ENCODE data around the gene CCDC141. TPM values are rescaled to one million over a fixed set of nuclear protein-coding genes. Genes with fewer than 3 reads are reported as not detected.

CCDC141 gene
- total RNA-seq, 1 donor from 2014 or later = 3.6 TPM

DNA sequence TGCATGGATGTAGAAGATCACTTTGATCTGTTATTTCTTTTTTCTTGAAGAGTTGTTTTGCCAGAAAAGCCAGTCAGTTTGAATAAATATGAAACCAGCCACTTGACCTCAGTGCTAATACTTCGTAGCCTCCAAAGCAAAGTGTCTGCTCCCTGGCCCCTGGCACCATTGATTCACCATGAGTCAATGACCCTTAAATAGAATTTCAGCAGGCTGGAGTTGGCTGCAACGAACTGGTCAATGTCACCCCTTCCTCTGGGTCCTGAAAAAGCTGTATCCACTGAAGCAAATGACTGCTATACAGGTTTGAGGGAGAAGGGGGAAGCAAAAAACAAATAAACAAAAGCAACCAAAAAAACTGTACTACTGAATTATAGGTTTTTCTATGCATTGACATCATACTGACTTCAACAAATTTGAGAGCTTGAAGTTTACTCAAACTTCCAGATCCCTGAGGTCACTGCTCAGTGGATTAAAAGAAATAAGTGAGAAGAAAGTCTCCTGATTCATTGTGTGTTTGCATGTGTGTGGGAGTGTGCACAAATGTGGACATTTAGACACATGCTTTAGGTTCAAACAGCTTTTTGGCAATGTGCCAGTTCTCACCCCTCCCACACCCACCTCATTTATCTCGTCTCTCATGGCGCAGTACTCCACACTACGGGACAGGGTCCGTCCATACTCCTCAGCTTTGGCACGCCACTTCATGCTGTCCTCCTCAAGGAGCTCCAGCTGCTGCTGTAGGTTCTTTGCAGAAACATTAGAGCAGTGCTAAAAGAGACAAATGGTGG, 184.6 kb downstream of the CCDC141 start:
- DNase-seq (ENCODE audit: low spot score) = no peak
- H3K27me3 Mint-ChIP-seq (ENCODE audit: low read depth) = no peaks in the 10 kb centered on the region
- no peak overlapping the region for H3K27ac Mint-ChIP-seq
- H3K4me1 Mint-ChIP-seq (ENCODE audit: low read depth) = peaks cover 5% of the 10 kb centered on the region
- peaks cover 6% of the 10 kb centered on the region for H3K36me3 Mint-ChIP-seq (ENCODE audit: low read depth)
- intact Hi-C loops (cut with micrococcal nuclease) = no loop called here
- no peaks in the 10 kb centered on the region for H3K9me3 Mint-ChIP-seq
- H3K4me3 Mint-ChIP-seq (ENCODE audit: low read depth) = no peak overlapping the region

DNA sequence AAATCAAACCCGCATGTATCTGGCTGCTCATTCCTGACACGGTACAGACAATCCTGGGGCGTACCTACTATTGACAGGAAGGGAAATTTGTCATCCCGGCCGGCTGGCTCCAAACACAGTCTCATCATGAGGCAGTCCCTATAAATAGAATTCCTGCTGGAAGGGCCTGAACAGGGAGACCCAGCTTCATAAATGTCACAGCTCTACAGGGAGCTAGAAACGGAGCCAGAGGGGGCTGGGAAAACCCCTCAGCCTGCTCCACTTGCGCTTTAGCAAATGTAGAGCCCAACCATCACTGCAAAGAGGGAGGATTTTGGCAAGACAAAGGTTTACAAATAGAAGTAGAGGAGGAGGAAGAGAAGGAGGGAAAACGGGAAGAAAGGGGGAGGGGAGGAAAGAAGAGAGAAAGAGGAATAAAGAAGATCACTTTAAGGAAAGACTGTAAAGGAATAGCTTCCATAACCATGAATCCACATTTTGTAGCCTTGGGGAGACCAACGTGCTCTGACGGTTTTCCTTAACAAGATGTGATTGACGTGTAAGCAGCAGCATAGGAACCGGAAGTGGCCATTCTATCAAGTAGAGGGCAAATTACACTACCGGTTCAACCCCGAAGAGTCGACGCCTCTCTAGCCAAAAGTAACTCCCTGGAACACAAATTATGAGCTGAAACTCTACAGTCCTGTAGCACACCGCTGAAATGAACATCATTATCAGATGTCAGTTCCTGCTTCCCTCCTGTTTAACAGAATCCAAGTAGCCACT, 185.9 kb downstream of the CCDC141 start:
- Mint-ChIP-seq H3K36me3 (ENCODE audit: low read depth) (peaks cover 6% of the 10 kb centered on the region), H3K27me3 (ENCODE audit: low read depth) (no peaks in the 10 kb centered on the region), H3K4me3 (ENCODE audit: low read depth) (no peak overlapping the region), H3K27ac (no peak overlapping the region), H3K4me1 (ENCODE audit: low read depth) (peaks cover 3% of the 10 kb centered on the region), H3K9me3 (no peaks in the 10 kb centered on the region)
- intact Hi-C loops (cut with micrococcal nuclease) = no loop called here
- DNase-seq (ENCODE audit: low spot score) = no peak

DNA sequence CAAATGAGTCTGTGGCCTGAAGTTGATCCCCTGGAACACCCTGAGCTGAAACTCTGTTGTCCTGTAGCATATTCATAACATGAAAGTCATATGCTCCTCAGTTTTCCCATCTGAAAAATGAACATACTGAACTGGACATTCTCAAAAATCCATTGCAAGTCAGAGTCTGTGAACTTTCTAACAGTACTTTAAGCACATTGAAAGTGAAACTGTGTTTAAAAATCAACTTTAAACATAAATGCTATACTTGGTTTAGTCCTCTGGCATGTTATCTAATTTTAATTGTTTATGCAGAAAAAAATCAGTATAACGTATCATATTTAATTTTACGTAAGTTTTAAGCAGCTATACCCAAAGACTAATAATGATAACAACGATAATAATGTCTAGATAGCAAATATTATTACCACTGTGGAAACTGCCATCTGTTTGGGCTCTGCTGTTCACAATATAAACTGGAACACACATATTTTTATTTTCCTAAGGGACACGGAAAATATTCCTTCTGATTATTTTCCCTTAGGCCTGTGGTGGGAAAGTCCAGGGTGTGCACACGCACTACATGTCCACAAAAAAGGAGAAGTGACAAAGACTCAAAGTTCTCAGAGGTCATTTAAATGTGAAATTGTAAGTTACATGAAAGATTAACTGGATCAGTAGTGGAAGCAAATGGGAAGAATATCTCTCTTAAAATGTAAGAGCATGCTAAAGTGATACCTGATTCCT, 186.6 kb downstream of the CCDC141 start:
- no peak overlapping the region for H3K27ac Mint-ChIP-seq
- peaks cover 3% of the 10 kb centered on the region for H3K4me1 Mint-ChIP-seq (ENCODE audit: low read depth)
- no peaks in the 10 kb centered on the region for H3K27me3 Mint-ChIP-seq (ENCODE audit: low read depth)
- H3K9me3 Mint-ChIP-seq = no peaks in the 10 kb centered on the region
- H3K4me3 Mint-ChIP-seq (ENCODE audit: low read depth) = no peak overlapping the region
- DNase-seq (ENCODE audit: low spot score) = no peak
- peaks cover 6% of the 10 kb centered on the region for H3K36me3 Mint-ChIP-seq (ENCODE audit: low read depth)
- intact Hi-C loops (cut with micrococcal nuclease) = no loop called here

DNA sequence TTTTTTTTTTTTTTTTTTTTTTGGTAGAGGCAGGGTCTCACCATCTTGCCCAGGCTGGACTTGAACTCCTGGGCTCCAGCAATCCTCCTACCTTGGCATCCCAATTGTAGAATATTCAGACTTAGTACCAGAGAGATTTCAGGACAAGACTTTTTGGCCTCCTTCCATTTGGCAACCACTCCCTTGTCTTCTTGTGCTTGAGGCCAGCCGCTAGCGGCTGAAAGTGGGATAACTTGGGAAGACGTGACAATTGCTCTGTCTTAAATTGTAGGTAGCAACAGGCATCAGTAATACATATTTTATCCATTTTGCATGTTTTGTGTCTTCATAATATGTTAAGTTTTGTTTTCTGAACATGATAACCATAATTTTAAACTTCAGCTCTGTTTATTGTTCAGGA, 189.4 kb downstream of the CCDC141 start:
- intact Hi-C loops (cut with micrococcal nuclease) = no loop called here
- Mint-ChIP-seq H3K9me3 (no peaks in the 10 kb centered on the region), H3K36me3 (ENCODE audit: low read depth) (peaks cover 3% of the 10 kb centered on the region)

DNA sequence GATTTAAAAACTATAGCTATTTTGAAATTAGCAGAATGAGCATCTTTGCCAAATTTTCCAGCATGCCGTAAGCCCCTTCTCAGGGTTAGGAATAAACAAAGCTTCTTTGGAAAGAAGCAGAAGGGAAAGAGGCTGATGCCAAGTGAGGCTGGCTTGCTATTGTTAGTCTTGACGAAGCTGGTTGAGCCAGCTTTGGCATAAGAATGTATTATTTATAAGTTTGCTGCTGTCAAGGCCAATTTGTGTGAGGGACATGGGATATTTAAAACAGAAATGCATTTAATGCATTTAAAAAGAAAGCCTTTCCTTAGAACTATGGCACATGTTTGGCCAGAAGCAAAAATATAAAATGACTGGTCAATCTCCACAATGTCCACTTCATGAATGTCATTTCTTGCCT, 190.2 kb downstream of the CCDC141 start:
- no peaks in the 10 kb centered on the region for H3K27me3 Mint-ChIP-seq (ENCODE audit: low read depth)
- H3K9me3 Mint-ChIP-seq = no peaks in the 10 kb centered on the region
- no peak overlapping the region for H3K4me3 Mint-ChIP-seq (ENCODE audit: low read depth)
- peaks cover 3% of the 10 kb centered on the region for H3K36me3 Mint-ChIP-seq (ENCODE audit: low read depth)
- DNase-seq (ENCODE audit: low spot score) = no peak
- intact Hi-C loops (cut with micrococcal nuclease) = no loop called here
- H3K4me1 Mint-ChIP-seq (ENCODE audit: low read depth) = peaks cover 3% of the 10 kb centered on the region
- no peak overlapping the region for H3K27ac Mint-ChIP-seq

More for the DNA sequence above, 189.4 kb downstream of the CCDC141 start:
- DNase-seq (ENCODE audit: low spot score) = no peak
- Mint-ChIP-seq H3K27ac (no peak overlapping the region), H3K4me1 (ENCODE audit: low read depth) (peaks cover 3% of the 10 kb centered on the region), H3K4me3 (ENCODE audit: low read depth) (no peak overlapping the region), H3K27me3 (ENCODE audit: low read depth) (no peaks in the 10 kb centered on the region)

DNA sequence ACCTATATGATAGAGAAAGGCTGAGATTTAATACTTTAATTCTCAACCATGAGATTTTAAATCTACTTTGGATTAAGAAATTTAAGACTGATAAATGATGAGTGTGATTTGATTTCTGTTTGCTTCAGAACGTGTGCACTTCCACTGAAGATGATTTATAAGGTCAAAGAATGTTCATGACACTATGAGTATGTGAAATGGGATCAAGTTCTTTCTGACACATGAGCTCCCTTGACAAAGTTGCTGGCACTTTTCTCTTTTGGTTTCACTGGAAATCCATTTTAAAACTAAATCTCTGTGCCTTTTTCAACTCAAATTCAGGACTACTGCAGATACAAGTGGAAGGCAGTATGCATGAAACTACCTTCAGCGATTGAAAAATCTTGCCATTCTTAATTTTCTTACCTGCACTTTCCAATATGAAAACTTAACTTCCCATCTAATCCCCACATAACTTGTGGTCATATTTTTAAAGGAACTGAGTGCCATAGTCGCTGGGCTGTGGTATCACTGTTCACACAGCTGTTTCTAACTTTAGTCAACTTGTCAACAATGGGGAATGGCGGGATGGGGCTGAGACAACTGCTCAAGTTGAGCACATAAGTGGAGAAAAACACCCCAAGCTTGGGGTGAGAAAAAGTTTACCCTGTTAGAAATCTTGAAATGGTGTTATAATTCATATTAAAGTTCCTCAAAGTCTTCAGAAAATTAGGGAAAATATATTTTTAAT, 190.9 kb downstream of the CCDC141 start:
- H3K27me3 Mint-ChIP-seq (ENCODE audit: low read depth) = no peaks in the 10 kb centered on the region
- H3K36me3 Mint-ChIP-seq (ENCODE audit: low read depth) = peaks cover 3% of the 10 kb centered on the region
- H3K9me3 Mint-ChIP-seq = no peaks in the 10 kb centered on the region
- intact Hi-C loops (cut with micrococcal nuclease) = no loop called here
- H3K27ac Mint-ChIP-seq = no peak overlapping the region
- peaks cover 3% of the 10 kb centered on the region for H3K4me1 Mint-ChIP-seq (ENCODE audit: low read depth)
- no peak for DNase-seq (ENCODE audit: low spot score)
- no peak overlapping the region for H3K4me3 Mint-ChIP-seq (ENCODE audit: low read depth)

DNA sequence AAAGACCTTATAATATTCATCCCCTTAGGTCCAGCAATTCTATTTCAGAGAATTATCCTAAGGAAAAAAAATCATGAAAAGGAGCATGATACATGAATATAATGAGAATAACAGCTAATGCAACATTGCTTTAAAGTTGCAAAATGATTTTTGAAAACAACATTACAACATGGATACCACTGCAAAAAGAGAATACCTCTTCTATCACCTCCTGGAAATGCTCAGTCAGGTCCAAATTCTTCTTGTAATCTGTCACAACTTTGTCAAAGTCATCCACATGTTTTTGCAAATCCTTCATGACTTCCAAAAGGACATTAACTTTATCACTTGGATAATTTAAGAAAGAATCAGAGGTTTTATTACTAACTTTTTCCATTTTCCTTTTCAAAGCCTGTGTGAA, 194.8 kb downstream of the CCDC141 start:
- no peaks in the 10 kb centered on the region for H3K27me3 Mint-ChIP-seq (ENCODE audit: low read depth)
- no peaks in the 10 kb centered on the region for H3K36me3 Mint-ChIP-seq (ENCODE audit: low read depth)
- intact Hi-C loops (cut with micrococcal nuclease) = no loop called here
- no peaks in the 10 kb centered on the region for H3K9me3 Mint-ChIP-seq
- H3K27ac Mint-ChIP-seq = no peak overlapping the region
- no peak for DNase-seq (ENCODE audit: low spot score)
- no peak overlapping the region for H3K4me3 Mint-ChIP-seq (ENCODE audit: low read depth)
- no peaks in the 10 kb centered on the region for H3K4me1 Mint-ChIP-seq (ENCODE audit: low read depth)

DNA sequence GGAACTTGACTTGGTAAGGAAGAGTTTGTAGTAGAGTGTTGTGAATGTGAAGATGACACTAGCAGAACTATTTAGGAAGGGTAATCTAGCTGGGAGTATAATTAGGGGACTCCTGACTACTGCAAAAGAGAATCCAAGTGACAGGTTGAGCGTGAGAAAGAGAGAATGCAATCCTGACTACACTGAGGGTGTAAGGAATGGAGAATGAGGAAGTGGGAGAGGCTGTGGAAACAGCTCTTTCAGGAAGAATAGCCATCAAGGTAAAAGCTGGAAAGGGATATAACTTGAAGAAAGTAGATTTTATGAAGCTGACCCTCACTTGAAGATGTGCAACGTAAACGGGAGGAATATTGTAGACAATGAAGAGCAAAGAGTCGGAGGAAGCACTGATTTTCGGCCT, 201.6 kb downstream of the CCDC141 start:
- intact Hi-C loops (cut with micrococcal nuclease) = no loop called here
- Mint-ChIP-seq H3K4me3 (ENCODE audit: low read depth) (no peak overlapping the region), H3K27me3 (ENCODE audit: low read depth) (no peaks in the 10 kb centered on the region), H3K36me3 (ENCODE audit: low read depth) (peaks cover 5% of the 10 kb centered on the region), H3K27ac (no peak overlapping the region), H3K4me1 (ENCODE audit: low read depth) (no peaks in the 10 kb centered on the region), H3K9me3 (no peaks in the 10 kb centered on the region)
- no peak for DNase-seq (ENCODE audit: low spot score)

DNA sequence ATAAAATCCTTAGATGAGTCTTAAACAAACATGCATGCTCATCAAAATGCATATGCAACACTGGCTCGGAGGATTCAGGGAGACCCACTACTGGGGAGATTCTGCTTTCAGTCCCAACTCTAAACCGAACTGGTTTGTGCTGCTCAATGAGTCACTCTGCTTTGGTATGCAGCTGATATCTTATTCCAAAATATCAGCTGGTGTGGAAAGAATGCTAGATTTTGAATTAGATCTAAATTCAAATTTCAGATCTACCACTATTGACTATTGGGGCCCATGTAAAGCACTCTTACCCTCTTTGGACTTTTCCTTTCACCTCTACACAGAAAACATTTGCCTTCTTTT, 203.5 kb downstream of the CCDC141 start:
- H3K4me1 Mint-ChIP-seq (ENCODE audit: low read depth) = no peaks in the 10 kb centered on the region
- H3K4me3 Mint-ChIP-seq (ENCODE audit: low read depth) = no peak overlapping the region
- intact Hi-C loops (cut with micrococcal nuclease) = no loop called here
- no peaks in the 10 kb centered on the region for H3K9me3 Mint-ChIP-seq
- peaks cover 5% of the 10 kb centered on the region for H3K36me3 Mint-ChIP-seq (ENCODE audit: low read depth)
- DNase-seq (ENCODE audit: low spot score) = no peak
- no peak overlapping the region for H3K27ac Mint-ChIP-seq
- H3K27me3 Mint-ChIP-seq (ENCODE audit: low read depth) = no peaks in the 10 kb centered on the region

DNA sequence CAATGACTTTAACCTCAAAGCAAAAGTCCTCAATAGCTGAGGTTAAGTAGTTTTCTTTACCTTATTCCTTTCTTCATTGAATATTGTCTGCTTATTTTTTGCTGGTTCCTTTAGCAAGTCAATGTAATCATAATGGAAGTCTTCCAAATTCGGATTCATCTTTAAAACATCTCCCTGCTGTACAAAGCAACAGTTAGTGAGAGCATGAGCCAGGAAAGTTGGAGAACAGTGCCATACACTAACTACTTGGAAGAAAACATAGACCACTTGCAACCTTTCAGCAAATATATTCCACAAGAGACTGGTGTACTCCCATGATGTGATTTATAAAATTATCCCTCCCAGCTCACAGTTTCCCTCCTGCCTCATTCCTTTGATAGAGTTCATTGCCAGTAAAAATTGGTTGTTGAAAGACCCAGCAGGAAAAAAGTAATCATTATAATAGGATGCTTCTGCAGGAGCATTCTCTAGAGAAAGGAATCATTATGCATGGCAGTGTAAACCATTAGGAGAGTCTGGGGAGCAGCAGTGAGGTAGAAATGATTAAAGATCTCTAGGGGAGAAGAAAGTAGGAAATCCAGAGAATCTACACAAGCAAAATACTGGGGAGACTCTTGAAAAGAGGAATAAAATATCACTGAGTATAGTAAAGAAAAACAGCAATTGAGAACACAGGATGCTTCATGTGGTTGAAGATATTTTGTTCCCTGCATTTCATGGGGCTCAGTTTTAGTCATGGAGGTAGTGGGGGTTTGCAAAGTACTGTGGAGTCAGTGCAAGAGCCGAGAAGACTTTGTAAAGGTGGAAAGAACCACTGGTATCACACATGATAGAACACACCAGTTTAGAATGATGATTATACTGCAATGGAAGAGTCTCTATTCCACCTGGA, 204.1 kb downstream of the CCDC141 start:
- Mint-ChIP-seq H3K36me3 (ENCODE audit: low read depth) (peaks cover 5% of the 10 kb centered on the region), H3K4me3 (ENCODE audit: low read depth) (no peak overlapping the region), H3K27ac (no peak overlapping the region), H3K27me3 (ENCODE audit: low read depth) (no peaks in the 10 kb centered on the region), H3K4me1 (ENCODE audit: low read depth) (no peaks in the 10 kb centered on the region), H3K9me3 (no peaks in the 10 kb centered on the region)
- DNase-seq (ENCODE audit: low spot score) = no peak
- intact Hi-C loops (cut with micrococcal nuclease) = no loop called here

DNA sequence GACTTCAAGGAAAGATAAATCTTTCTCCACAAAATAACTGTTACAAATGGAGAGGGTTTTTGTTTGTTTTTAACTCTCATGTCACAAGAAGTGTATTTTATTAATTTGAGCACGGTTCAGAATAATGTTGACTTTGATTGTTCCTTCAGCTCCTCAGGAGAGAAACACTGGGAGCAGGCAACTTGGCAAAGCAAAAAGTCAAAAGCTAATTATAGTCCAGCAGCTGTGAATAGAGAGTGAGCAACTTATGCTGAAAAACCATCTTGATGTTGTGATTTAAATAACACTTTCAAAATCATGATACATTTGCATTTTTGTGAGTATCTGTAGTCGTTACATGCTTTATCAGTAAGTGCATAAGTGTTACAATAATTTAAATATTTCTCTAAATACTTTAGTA, 205.2 kb downstream of the CCDC141 start:
- Mint-ChIP-seq H3K36me3 (ENCODE audit: low read depth) (peaks cover 5% of the 10 kb centered on the region), H3K27ac (no peak overlapping the region), H3K27me3 (ENCODE audit: low read depth) (no peaks in the 10 kb centered on the region), H3K4me1 (ENCODE audit: low read depth) (no peaks in the 10 kb centered on the region), H3K9me3 (no peaks in the 10 kb centered on the region), H3K4me3 (ENCODE audit: low read depth) (no peak overlapping the region)
- no peak for DNase-seq (ENCODE audit: low spot score)
- intact Hi-C loops (cut with micrococcal nuclease) = no loop called here

DNA sequence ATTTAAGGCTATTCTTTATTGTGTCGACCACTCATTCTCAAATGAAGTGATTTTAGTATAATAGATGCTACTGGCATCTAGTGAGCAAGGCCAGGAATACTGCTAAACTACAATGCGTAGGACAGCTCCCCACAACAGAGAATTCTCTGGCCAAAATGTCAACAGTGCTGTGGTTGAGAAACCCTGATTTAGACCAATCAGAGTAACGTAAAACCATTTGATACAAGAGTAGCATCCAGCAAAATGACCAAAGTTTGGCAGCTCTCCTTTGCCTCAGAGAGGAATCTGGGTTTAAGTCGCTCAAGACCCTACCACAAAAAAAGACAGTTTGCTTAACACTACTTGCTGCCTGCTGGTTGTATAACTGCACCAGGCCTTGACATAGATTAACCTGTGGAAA, 205.7 kb downstream of the CCDC141 start:
- H3K27ac Mint-ChIP-seq = no peak overlapping the region
- no peak for DNase-seq (ENCODE audit: low spot score)
- intact Hi-C loops (cut with micrococcal nuclease) = no loop called here
- no peaks in the 10 kb centered on the region for H3K4me1 Mint-ChIP-seq (ENCODE audit: low read depth)
- H3K36me3 Mint-ChIP-seq (ENCODE audit: low read depth) = peaks cover 5% of the 10 kb centered on the region
- H3K4me3 Mint-ChIP-seq (ENCODE audit: low read depth) = no peak overlapping the region
- H3K27me3 Mint-ChIP-seq (ENCODE audit: low read depth) = no peaks in the 10 kb centered on the region
- no peaks in the 10 kb centered on the region for H3K9me3 Mint-ChIP-seq

All from activated T-helper 2 cell treated with anti-CD3 and anti-CD28 coated beads, Interferon-gamma antibody, Interleukin-2, Interleukin-4, amounts not matched to agents 10 μg/mL and 5 μg/mL and 100 μg/mL, durations not matched to agents 14 hours and 24 hours and 36 hours (primary cell).